Activated T-helper 17 cell treated with anti-CD3 and anti-CD28 coated beads, Interleukin-2, amount 50 U/mL, for 72 hours (primary cell): Measurements from ENCODE around the gene DTX3. TPM values are rescaled to one million over a fixed set of nuclear protein-coding genes. Genes with fewer than 3 reads are reported as not detected.

Experiments used
- ATAC-seq: fragments of 150-1000 bp; cut with Tn5 transposase; replicated peaks from 2 replicates; pipeline ENCODE4 v1.10.0; 2021; ENCODE audit warnings: mild to moderate bottlenecking, moderate library complexity
- H3K27ac Mint-ChIP-seq: one replicate; pipeline ENCODE4 v1.8.0; 2022; ENCODE audit warnings: mixed read lengths
- H3K27me3 Mint-ChIP-seq: one replicate; pipeline ENCODE4 v1.8.0; 2022; ENCODE audit warnings: mixed read lengths
- H3K36me3 Mint-ChIP-seq: one replicate; pipeline ENCODE4 v1.8.0; 2022; ENCODE audit warnings: low read depth, mild to moderate bottlenecking, mixed read lengths
- H3K4me1 Mint-ChIP-seq: one replicate; pipeline ENCODE4 v1.8.0; 2022; ENCODE audit warnings: mixed read lengths
- H3K4me3 Mint-ChIP-seq: one replicate; pipeline ENCODE4 v1.8.0; 2022; ENCODE audit warnings: mild to moderate bottlenecking, mixed read lengths
- H3K9me3 Mint-ChIP-seq: one replicate; pipeline ENCODE4 v1.8.0; 2022; ENCODE audit warnings: mixed read lengths
- total RNA-seq, 2 donors: library from RNA; stranded (reverse); gene quantifications; one replicate each; pipeline ENCODE4 v1.2.3, GENCODE V29; 2022

The DTX3 gene
- total RNA-seq, 2 donors from 2014 or later = 16.7 to 19.5 TPM

DNA sequence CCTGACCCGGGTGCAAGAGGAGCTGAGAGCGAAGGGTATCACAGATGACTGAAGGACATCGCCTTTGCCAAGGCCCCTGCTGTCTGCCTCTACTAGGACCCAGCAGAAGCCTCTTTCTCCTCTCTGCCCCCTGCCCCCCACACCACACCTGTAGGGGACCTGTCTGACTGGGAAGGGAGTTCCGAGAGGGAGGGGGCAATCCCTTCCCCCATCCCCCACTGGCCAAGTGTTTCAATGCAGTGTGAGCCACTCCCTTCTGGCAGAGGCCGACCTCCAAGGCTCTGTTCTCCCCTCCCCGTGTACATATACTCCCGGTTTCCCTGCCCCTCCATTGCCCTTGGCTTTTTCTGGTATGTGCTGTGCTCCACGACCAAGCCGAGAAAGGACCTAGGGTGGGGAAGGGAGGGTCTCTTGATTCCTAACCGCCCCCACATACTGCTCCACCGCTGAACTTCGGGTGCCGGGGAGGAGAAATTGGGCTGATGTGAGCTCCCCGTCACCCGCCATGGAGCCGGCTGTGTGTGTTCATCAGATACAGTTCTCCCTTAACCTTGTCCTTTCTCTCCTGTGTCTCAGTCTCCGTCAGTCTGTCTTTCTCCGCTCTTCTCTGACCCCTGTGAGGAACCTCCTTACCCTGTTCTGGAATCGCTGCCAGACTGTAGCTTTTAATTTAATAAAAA, 4.6 kb downstream of the DTX3 start:
- peaks cover 9% of the 10 kb centered on the region for H3K27me3 Mint-ChIP-seq
- ATAC-seq = no peak
- H3K9me3 Mint-ChIP-seq = no peaks in the 10 kb centered on the region
- peaks cover 5% of the 10 kb centered on the region for H3K4me1 Mint-ChIP-seq
- no peaks in the 10 kb centered on the region for H3K36me3 Mint-ChIP-seq
- no peak overlapping the region for H3K27ac Mint-ChIP-seq
- no peak overlapping the region for H3K4me3 Mint-ChIP-seq

DNA sequence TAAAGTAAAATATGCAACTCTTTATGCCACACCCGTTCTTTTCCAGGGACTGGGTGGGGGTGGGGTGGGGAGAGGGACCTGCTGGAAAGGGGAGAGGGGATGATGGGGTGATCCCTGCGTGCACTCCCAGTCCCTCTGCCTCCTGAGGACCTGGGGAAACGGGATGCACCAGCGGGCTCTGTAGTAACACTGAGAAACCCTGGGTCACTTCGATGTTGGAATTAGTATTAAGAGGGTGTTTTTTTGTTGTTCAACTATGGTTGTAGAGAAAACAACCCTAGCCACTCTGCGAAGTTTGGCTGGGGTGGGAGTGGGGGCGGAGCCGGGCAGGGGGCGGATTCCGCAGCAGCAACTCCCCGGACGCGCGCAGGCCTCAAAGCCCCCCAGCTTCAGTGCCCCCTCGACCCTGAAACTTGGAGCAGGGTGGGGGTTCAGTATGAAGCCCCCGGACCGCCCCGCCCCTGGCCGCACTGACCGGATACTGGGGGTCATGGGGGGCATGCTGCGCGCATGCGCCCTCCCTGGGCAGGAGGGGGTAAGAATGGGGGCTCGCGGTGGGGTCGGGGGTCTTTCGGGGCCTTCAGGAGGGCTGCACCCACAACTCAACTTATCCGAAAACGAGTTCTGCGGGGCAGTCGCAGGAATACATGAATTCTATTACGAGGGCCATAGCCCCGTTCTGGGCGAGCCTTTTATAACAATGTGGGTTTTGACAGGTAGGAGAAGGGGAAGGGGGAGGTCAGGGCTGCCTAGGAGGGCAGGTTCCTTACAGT, 5.3 kb downstream of the DTX3 start:
- Mint-ChIP-seq H3K4me3 (peak overlapping the region; percentile 60), H3K36me3 (no peaks in the 10 kb centered on the region), H3K9me3 (no peaks in the 10 kb centered on the region), H3K27ac (no peak overlapping the region), H3K4me1 (peaks cover 5% of the 10 kb centered on the region), H3K27me3 (peaks cover 9% of the 10 kb centered on the region)
- no peak for ATAC-seq

DNA sequence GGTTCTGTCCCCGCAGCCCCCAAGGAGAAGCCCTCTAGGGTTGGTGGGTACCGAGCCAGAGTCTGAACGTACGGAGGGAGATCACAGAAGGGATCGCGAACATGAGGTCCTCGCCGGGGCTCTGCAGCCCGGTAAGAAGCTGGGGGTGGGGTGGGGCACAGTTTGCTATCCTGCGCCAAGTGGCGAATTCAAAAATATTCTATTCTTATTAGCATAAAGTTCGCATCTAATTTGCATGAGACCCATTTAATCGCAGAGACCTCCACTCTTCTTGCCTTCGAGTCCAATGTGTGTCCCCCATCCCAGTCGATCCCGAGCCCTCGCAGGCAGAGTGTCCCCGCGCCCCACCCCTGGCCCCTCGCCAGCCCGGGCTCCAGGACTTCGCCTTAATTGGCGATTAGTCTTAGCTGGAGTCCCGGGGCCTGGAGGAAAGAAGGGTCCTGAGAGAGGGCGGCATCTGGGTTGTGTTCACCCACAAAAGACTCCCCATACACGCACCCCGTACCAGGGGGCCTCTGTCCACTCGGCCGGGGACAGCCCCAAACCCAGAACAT, 6.0 kb downstream of the DTX3 start:
- no peak for ATAC-seq

DNA sequence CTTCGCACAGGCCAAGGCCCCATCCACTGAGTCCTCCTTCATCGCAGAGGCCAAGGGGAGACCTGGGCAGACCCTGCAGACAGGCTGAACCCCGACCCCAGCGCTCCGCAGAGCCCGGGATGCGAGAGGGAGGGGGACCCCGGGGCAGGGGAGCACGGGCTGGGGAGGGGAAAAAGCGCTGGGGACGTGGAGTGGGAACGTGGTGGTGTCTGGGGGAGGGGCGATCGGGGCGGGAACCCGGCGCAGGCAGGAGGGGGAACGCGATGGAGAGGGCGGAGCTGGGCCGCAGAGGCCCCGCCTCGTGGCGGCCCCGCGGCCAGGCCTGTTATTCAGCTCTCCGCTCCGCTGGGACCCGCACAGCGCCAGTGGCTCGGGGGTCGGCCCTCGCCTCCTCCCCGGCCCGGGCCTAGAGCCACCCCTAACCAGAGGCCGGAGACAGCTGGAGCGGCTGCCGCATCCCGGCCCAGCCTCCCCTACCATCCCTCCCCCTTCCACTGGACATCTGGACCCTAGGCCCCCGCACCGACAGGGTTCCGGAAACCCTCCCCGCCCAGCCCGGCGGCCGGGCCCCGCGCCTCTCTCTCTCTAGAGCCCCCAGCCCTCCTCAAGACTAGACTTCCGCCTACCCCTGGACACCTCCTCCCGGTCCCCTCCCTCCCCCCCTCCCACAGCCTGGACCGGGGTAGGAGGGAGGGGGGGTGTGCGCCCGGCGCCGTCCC, 6.6 kb downstream of the DTX3 start, which contains the start of gene ARHGEF25:
Gene ARHGEF25, plus strand, starts transcription at position 328 of the 719 bp plus-strand sequence. CDS start 460 bp downstream, outside the sequence.
- no peaks in the 10 kb centered on the region for H3K4me1 Mint-ChIP-seq
- H3K27ac Mint-ChIP-seq = no peak within 1 kb of the TSS
- no peaks in the 10 kb centered on the region for H3K36me3 Mint-ChIP-seq
- peaks cover 13% of the 10 kb centered on the region for H3K27me3 Mint-ChIP-seq
- peak within 1 kb of the TSS; percentile 60 for H3K4me3 Mint-ChIP-seq
- ATAC-seq = peak; percentile 85
- H3K9me3 Mint-ChIP-seq = no peaks in the 10 kb centered on the region

More for the DNA sequence above, 6.0 kb downstream of the DTX3 start:
- no peak overlapping the region for H3K27ac Mint-ChIP-seq
- H3K4me1 Mint-ChIP-seq = peaks cover 2% of the 10 kb centered on the region
- H3K36me3 Mint-ChIP-seq = no peaks in the 10 kb centered on the region
- H3K4me3 Mint-ChIP-seq = peak overlapping the region; percentile 60
- no peaks in the 10 kb centered on the region for H3K9me3 Mint-ChIP-seq
- H3K27me3 Mint-ChIP-seq = peaks cover 13% of the 10 kb centered on the region

DNA sequence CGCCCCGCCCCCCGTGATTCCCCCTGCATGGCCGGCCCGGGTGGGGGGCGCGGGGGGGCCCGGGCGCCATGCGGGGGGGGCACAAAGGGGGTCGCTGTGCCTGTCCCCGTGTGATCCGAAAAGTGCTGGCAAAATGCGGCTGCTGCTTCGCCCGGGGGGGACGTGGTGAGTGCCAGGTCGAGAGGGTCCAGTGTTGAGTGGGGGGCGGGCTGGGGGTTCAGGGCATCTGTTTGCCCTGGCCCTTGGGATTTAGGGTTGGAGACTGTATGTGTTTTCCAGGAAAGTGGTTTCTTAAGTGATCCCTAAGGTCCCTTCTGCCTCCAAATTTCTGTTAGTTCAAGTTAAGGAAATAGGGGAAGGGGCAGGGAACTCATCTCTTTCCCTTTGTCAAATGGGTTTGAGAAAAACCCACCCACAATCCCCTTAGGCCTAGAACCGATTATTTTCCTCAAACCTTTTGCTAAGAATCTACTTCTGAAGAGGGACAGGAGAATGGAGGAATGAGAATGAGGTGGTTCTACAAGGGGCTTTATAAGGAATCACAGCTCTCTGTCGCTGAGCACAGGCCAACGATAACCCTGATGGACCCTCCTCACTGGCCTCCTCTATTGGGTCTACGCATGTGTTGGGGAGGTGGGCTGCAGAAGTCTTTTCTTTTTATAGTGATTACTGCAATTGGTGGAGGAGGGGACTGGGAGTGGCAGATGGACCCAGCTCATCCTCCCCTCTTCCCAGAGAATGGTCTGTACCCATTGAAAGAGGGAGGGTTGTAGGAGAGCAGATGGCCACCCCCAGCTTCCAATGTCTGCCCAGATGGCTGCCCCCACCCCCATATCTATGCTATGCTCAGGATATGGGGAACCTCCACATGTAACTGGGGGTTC, 7.4 kb downstream of the DTX3 start:
- no peak for ATAC-seq
- H3K27ac Mint-ChIP-seq = no peak overlapping the region
- peak overlapping the region; percentile 60 for H3K4me3 Mint-ChIP-seq
- no peaks in the 10 kb centered on the region for H3K36me3 Mint-ChIP-seq
- no peaks in the 10 kb centered on the region for H3K4me1 Mint-ChIP-seq
- H3K9me3 Mint-ChIP-seq = no peaks in the 10 kb centered on the region
- peaks cover 18% of the 10 kb centered on the region for H3K27me3 Mint-ChIP-seq

DNA sequence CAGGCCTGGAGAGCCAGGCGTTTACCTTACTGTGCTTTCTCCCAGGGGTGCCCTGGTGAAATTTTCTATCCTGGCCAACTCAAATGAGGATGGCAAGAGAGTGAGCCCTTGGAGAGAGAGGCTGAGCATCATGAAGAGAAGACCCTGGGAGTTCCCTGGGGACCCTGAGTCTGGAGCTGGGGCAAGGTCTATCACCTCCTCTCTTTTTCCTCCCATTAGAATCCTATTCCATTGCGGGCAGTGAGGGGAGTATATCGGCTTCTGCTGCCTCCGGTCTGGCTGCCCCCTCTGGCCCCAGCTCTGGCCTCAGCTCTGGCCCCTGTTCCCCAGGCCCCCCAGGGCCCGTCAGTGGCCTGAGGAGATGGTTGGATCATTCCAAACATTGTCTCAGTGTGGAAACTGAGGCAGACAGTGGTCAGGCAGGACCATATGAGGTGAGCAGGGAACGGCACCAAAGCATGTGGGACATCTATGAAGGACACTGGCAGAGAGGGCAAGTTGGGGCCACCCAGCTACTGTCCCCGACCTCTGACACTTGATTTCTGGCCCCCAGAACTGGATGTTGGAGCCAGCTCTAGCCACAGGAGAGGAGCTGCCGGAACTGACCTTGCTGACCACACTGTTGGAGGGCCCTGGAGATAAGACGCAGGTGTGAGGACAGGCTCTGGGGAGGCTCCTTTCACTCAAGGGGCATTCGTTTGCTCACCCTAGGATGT, 8.2 kb downstream of the DTX3 start:
- Mint-ChIP-seq H3K9me3 (no peaks in the 10 kb centered on the region), H3K36me3 (no peaks in the 10 kb centered on the region), H3K27ac (no peak overlapping the region), H3K4me3 (peak overlapping the region; percentile 60), H3K4me1 (no peaks in the 10 kb centered on the region), H3K27me3 (peaks cover 26% of the 10 kb centered on the region)
- ATAC-seq = no peak

DNA sequence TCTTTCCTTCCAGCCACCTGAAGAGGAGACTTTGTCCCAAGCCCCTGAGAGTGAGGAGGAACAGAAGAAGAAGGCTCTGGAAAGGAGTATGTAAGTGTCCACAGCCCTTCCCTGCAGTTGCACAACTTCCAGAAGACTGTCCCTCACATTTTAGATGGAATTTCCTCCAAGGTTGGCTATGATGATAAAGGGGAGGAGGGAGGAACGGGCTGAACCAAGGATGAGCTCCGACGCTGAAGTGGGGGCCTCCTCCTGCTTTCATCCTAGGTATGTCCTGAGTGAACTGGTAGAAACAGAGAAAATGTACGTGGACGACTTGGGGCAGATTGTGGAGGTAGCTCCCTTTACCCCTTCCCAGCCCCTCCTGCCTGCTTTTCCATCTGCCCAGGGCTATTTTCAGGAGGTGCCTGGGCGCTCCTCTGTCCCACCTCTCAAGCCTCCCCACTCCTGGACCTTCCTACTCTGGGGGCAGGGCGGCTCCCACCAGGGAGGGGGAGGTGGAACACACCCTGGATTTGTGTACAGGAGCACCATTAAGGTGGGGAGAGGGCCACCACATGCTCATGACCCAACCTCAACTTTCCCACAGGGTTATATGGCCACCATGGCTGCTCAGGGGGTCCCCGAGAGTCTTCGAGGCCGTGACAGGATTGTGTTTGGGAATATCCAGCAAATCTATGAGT, 8.9 kb downstream of the DTX3 start:
- ATAC-seq = no peak
- H3K27ac Mint-ChIP-seq = no peak overlapping the region
- no peaks in the 10 kb centered on the region for H3K9me3 Mint-ChIP-seq
- H3K4me3 Mint-ChIP-seq = no peak overlapping the region
- no peaks in the 10 kb centered on the region for H3K4me1 Mint-ChIP-seq
- H3K36me3 Mint-ChIP-seq = no peaks in the 10 kb centered on the region
- peaks cover 30% of the 10 kb centered on the region for H3K27me3 Mint-ChIP-seq

DNA sequence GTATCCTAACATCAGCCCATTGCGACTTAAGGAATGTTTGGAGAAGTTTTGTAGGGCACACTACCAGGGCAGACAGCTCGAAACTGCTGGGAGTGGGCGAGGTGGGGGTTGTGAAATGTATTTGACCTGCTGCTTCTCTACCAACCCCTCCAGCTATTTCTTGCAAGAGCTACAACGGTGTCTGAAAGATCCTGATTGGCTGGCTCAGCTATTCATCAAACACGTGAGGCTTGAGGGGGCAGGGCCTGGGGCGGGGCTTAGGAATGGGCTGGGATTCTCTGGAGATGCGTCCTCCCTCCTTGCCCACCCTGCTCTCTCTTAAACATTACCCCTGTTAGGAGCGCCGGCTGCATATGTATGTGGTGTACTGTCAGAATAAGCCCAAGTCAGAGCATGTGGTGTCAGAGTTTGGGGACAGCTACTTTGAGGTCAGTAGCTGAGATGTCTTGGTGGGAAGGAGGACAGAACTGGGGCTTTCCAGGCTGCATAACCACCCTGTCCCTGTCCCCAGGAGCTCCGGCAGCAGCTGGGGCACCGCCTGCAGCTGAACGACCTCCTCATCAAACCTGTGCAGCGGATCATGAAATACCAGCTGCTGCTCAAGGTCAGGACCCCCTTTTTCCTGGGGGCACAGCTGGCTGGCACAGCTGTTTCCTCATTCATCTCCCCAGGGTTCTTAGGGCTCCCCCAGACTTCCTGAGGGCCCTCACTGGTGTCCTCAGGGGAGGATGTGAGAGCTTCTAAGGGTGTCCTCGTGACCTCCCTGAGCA, 9.7 kb downstream of the DTX3 start:
- no peak for ATAC-seq
- no peaks in the 10 kb centered on the region for H3K36me3 Mint-ChIP-seq
- H3K27me3 Mint-ChIP-seq = peaks cover 37% of the 10 kb centered on the region
- H3K4me3 Mint-ChIP-seq = no peak overlapping the region
- H3K4me1 Mint-ChIP-seq = no peaks in the 10 kb centered on the region
- no peaks in the 10 kb centered on the region for H3K9me3 Mint-ChIP-seq
- no peak overlapping the region for H3K27ac Mint-ChIP-seq

DNA sequence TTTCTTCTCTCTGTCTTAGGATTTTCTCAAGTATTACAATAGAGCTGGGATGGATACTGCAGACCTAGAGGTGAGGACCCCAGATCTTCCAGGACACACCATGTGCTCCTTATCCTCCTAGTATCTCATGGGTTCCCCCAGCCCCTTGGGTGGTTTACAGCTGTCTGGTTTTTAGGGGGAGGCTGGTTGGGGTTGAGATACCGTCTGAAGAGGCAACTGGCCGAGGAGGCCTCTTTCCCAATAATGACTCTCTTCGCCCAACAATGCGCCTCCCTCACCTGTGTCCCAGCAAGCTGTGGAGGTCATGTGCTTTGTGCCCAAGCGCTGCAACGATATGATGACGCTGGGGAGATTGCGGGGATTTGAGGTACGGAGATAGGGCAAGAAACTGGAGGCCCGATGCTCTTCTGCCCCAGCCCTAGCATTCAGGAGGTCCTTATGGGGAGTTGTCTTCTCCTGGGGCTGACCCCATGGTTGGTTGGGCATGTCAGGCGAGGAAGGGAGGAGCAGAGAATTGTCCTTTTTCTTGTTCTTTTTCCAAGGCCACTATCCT, 10.4 kb downstream of the DTX3 start:
- Mint-ChIP-seq H3K4me3 (no peak overlapping the region), H3K27me3 (peaks cover 38% of the 10 kb centered on the region), H3K4me1 (no peaks in the 10 kb centered on the region), H3K36me3 (no peaks in the 10 kb centered on the region), H3K27ac (no peak overlapping the region), H3K9me3 (no peaks in the 10 kb centered on the region)
- ATAC-seq = no peak

DNA sequence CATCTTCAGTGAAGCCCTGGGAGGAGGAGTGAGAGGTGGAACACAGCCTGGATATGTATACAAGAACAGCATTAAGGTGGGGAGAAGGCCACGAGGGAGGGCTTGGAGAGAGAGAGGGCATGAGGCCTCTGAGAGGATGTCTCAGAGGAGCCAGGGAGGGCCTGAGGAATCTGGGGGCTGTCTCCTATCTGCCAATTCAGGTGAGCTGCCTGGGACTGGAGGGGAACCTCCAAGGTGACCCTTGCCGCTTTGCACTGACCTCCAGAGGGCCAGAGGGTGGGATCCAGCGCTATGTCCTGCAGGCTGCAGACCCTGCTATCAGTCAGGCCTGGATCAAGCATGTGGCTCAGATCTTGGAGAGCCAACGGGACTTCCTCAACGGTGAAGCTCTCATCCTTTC, 11.0 kb downstream of the DTX3 start:
- no peak for ATAC-seq
- Mint-ChIP-seq H3K4me3 (no peak overlapping the region), H3K4me1 (no peaks in the 10 kb centered on the region), H3K27me3 (peaks cover 40% of the 10 kb centered on the region), H3K36me3 (no peaks in the 10 kb centered on the region), H3K27ac (no peak overlapping the region), H3K9me3 (no peaks in the 10 kb centered on the region)

DNA sequence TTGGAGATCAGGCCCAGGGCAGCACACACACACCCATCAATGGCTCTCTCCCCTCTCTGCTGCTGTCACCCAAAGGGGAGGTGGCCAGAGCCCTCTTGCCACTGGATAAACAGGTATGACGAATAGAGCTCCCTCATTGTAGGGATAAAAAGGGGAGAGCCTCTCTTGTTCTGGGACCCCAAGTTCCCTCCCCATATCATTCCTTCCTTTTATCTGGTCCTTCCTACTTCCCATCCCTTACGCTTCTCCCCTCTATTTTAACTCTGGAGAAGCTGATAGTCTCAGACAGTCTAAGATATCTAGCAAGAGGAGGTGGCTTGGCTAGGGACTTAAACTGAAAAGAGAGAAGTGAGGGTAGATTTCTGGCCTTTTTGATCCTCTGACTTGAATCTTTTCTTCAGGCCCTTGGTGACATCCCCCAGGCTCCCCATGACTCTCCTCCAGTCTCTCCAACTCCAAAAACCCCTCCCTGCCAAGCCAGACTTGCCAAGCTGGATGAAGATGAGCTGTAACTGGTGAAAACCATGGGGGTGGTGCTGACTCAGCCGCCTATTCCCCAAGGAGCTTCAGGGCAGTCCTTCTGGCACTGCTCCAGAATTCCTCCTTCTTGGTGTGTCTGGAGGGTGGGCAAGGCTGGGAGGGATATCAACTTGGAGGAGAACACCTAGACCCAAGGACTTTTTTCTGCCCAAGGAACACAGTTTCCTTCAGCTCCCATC, 11.9 kb downstream of the DTX3 start:
- Mint-ChIP-seq H3K4me1 (peaks cover 5% of the 10 kb centered on the region), H3K27ac (no peak overlapping the region)

DNA sequence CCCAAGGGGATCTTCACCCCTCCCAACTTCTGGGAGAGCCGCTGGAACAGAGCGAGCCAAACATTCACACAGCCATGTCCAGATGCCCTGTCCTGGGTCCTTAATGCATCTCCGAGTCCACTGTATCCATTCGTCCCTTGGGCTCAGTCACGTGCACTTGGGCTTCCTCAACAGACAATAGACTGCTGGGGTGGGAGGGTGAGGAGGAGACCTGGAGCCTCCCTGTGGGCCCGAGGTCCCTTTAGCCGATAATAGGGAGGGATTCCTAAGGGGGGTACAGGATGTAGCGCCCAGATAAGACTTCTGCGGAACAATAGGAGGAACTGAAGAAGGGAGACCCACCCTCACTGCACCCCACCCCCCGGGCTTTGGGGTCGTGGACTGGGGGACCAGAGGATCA, 13.3 kb downstream of the DTX3 start:
- Mint-ChIP-seq H3K4me1 (peaks cover 11% of the 10 kb centered on the region), H3K4me3 (no peak overlapping the region), H3K27ac (no peak overlapping the region), H3K9me3 (no peaks in the 10 kb centered on the region), H3K36me3 (peaks cover 6% of the 10 kb centered on the region), H3K27me3 (peaks cover 54% of the 10 kb centered on the region)
- no peak for ATAC-seq

More for the DNA sequence above, 11.9 kb downstream of the DTX3 start:
- ATAC-seq = no peak
- H3K27me3 Mint-ChIP-seq = peaks cover 48% of the 10 kb centered on the region
- H3K4me3 Mint-ChIP-seq = no peak overlapping the region
- no peaks in the 10 kb centered on the region for H3K9me3 Mint-ChIP-seq
- H3K36me3 Mint-ChIP-seq = no peaks in the 10 kb centered on the region
